MM.1S (cell line): ENCODE results near the gene LDAF1.

Experiments used
- DNase-seq: peaks from one replicate; pipeline ENCODE4 v3.0.0-alpha.2; 2015
- H2AFZ ChIP-seq: fragments of 300-600 bp; sonication (generic); 2 replicates; pipeline ENCODE4 v1.6.0; 2016; ENCODE audit warnings: antibody characterized with exemption, low read length
- H3F3A ChIP-seq: fragments of 300-600 bp; sonication (generic); 2 replicates; pipeline ENCODE4 v1.6.1; 2016; ENCODE audit warnings: mild to moderate bottlenecking, antibody characterized with exemption, low read length, moderate library complexity, mixed read lengths; ENCODE audit not compliant: insufficient read depth
- H3K27ac ChIP-seq: fragments of 300-600 bp; sonication (generic); 2 replicates; pipeline ENCODE4 v1.5.1; 2016; ENCODE audit warnings: mild to moderate bottlenecking, low read length
- H3K27me3 ChIP-seq: fragments of 300-600 bp; sonication (generic); replicated peaks from 2 replicates; pipeline ENCODE4 v1.6.0; 2016; ENCODE audit warnings: low read length; ENCODE audit not compliant: insufficient read depth
- H3K36me3 ChIP-seq: fragments of 300-600 bp; sonication (generic); replicated peaks from 2 replicates; pipeline ENCODE4 v1.6.1; 2016; ENCODE audit warnings: mild to moderate bottlenecking, low read length, mixed read lengths; ENCODE audit not compliant: insufficient read depth
- H3K4me1 ChIP-seq: fragments of 300-600 bp; sonication (generic); 2 replicates; pipeline ENCODE4 v1.6.1; 2016; ENCODE audit warnings: low read length, mixed read lengths
- H3K4me2 ChIP-seq: fragments of 300-600 bp; sonication (generic); 2 replicates; pipeline ENCODE4 v1.6.0; 2016; ENCODE audit warnings: low read depth, low read length
- H3K4me3 ChIP-seq: fragments of 300-600 bp; sonication (generic); 2 replicates; pipeline ENCODE4 v1.5.1; 2016; ENCODE audit warnings: low read length, mixed read lengths
- H3K79me2 ChIP-seq: fragments of 300-600 bp; sonication (generic); 2 replicates; pipeline ENCODE4 v1.6.1; 2016; ENCODE audit warnings: mixed run types, low read length, mixed read lengths
- H3K9ac ChIP-seq: fragments of 300-600 bp; sonication (generic); 2 replicates; pipeline ENCODE4 v1.6.1; 2016; ENCODE audit warnings: low read length, mixed read lengths
- H3K9me2 ChIP-seq: fragments of 300-600 bp; sonication (generic); replicated peaks from 2 replicates; pipeline ENCODE4 v1.6.1; 2016; ENCODE audit warnings: mild to moderate bottlenecking, low read length, mixed read lengths; ENCODE audit not compliant: insufficient read depth
- H3K9me3 ChIP-seq: fragments of 300-600 bp; sonication (generic); replicated peaks from 2 replicates; pipeline ENCODE4 v1.6.1; 2016; ENCODE audit warnings: mild to moderate bottlenecking, low read length, mixed read lengths; ENCODE audit not compliant: insufficient read depth
- H4K20me1 ChIP-seq: fragments of 300-600 bp; sonication (generic); 2 replicates; pipeline ENCODE4 v1.6.1; 2016; ENCODE audit warnings: mild to moderate bottlenecking, low read length, moderate library complexity, mixed read lengths; ENCODE audit not compliant: insufficient read depth
- EZH2 ChIP-seq: fragments of 300-600 bp; sonication (generic); optimal IDR thresholded peaks from 2 replicates; pipeline ENCODE3; 2017; ENCODE audit warnings: low read depth, mild to moderate bottlenecking, antibody characterized with exemption, low read length, mixed read lengths
- EZH2phosphoT487 ChIP-seq: fragments of 300-600 bp; sonication (generic); IDR thresholded peaks from 2 replicates; pipeline ENCODE4 v1.6.1; 2018; ENCODE audit warnings: antibody characterized with exemption, low read length
- TF ChIP-seq, protein P1 (sequence below): fragments of 300-600 bp; sonication (generic); IDR thresholded peaks from 2 replicates; pipeline ENCODE4 v1.5.1; 2016; ENCODE audit warnings: antibody characterized with exemption, low read length, mixed read lengths

LDAF1 gene

DNA sequence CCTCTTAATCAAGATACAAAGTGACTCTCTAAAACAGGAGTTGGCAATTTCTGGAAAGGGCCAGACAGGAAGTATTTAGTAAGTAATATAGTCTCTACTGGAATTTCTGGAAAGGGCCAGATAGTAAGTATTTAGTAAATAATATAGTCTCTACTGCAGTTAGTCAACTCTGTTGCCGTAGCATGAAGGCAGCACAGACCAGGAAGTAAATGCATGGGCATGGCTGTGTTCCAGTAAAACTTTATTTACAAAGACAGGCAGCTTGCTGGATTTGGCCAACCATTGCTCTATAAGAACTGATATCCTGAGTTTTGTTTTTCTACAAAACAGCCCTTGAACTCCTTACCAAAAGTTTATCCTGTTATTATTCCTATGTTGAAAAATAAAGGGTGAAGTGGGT, 16.9 kb downstream of the LDAF1 start:
- Histone ChIP-seq H3K9me2 (no peaks in the 10 kb centered on the region), H3K36me3 (no peaks in the 10 kb centered on the region), H3K4me2 (no peak overlapping the region), H3K27ac (no peak overlapping the region), H3K9me3 (no peaks in the 10 kb centered on the region), H3K4me3 (no peak overlapping the region), H2AFZ (no peak overlapping the region), H3K79me2 (no peaks in the 10 kb centered on the region), H3K27me3 (no peaks in the 10 kb centered on the region), H3K9ac (no peak overlapping the region), H3K4me1 (no peaks in the 10 kb centered on the region), H4K20me1 (no peaks in the 10 kb centered on the region), H3F3A (no peaks in the 10 kb centered on the region)
- no peak for DNase-seq
- no peak for TF ChIP-seq EZH2phosphoT487
- TF ChIP-seq, protein P1, sequence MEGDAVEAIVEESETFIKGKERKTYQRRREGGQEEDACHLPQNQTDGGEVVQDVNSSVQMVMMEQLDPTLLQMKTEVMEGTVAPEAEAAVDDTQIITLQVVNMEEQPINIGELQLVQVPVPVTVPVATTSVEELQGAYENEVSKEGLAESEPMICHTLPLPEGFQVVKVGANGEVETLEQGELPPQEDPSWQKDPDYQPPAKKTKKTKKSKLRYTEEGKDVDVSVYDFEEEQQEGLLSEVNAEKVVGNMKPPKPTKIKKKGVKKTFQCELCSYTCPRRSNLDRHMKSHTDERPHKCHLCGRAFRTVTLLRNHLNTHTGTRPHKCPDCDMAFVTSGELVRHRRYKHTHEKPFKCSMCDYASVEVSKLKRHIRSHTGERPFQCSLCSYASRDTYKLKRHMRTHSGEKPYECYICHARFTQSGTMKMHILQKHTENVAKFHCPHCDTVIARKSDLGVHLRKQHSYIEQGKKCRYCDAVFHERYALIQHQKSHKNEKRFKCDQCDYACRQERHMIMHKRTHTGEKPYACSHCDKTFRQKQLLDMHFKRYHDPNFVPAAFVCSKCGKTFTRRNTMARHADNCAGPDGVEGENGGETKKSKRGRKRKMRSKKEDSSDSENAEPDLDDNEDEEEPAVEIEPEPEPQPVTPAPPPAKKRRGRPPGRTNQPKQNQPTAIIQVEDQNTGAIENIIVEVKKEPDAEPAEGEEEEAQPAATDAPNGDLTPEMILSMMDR = no peak
- TF ChIP-seq EZH2 = no peak

DNA sequence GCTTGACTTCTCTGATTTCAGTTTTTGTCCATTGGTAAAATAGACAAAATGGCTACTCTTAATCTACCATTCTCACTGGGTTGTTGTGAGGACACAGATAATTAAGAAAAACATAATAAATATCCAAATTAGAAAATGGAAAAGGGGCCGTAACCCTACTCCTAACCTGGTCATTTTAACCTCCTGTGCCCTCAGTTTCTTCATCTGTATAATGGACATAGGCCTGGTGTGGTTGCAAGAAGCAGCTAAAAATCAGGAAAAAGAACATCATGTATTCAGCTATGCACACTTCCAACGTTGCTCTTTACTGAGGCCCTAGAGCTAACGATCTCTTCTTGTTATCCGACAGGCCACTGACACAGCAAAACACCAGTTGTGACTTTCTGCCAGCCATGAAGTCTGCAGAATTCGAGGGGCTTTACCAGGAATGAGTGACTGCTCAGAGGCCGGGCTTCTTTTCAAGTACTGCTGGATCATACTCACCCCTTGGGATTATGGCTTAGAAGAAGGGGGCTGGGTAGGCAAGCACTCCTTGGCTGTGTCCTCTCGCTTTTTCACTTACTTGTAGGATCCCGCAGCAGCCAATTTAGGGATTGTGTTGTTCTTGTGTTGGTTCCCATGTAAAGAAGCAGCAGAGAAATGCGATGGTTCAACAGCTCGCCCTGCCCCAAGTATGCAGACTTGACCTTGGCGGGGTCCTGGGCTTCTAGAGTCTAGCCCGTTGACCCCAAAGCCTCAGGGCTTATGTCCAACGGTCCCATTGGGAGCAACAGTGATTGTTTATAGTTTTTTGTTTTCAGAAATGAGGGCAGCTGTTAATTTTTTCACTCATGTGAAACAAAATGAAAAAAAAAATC, 20.9 kb downstream of the LDAF1 start:
- no peaks in the 10 kb centered on the region for H3K27me3 ChIP-seq
- no peaks in the 10 kb centered on the region for H3K36me3 ChIP-seq
- H3K79me2 ChIP-seq = no peaks in the 10 kb centered on the region
- no peak overlapping the region for H3K27ac ChIP-seq
- no peak overlapping the region for H3K4me2 ChIP-seq
- H3F3A ChIP-seq = no peaks in the 10 kb centered on the region
- H4K20me1 ChIP-seq = no peaks in the 10 kb centered on the region
- TF ChIP-seq EZH2phosphoT487 (no peak), EZH2 (no peak)
- TF ChIP-seq, protein P1 = no peak
- no peak overlapping the region for H2AFZ ChIP-seq
- DNase-seq = no peak
- no peak overlapping the region for H3K9ac ChIP-seq
- H3K4me1 ChIP-seq = no peaks in the 10 kb centered on the region
- no peak overlapping the region for H3K4me3 ChIP-seq
- H3K9me3 ChIP-seq = no peaks in the 10 kb centered on the region
- no peaks in the 10 kb centered on the region for H3K9me2 ChIP-seq

DNA sequence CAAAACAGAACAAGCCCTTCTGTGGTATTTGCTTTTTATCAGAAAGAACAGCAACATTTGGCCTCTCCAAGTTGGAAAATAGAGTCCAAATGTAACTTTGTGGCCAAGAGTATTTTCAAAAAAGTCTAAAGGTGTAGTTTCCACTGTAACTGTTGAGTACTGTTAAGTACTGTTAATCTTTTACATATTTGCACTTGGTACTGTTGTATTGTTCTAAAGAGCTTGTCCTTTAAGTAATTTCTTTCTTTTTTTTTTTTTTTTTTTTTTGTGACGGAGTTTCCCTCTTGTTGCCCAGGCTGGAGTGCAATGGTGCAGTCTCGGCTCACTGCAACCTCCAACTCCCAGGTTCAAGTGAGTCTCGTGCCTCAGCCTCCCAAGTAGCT, 21.5 kb downstream of the LDAF1 start:
- Histone ChIP-seq H3K4me1 (no peaks in the 10 kb centered on the region), H3K4me2 (no peak overlapping the region), H3K9me2 (no peaks in the 10 kb centered on the region), H4K20me1 (no peaks in the 10 kb centered on the region), H3K36me3 (no peaks in the 10 kb centered on the region), H3K27me3 (no peaks in the 10 kb centered on the region), H3K79me2 (no peaks in the 10 kb centered on the region), H3K9me3 (no peaks in the 10 kb centered on the region), H3K4me3 (no peak overlapping the region), H2AFZ (no peak overlapping the region), H3K9ac (no peak overlapping the region), H3K27ac (no peak overlapping the region), H3F3A (no peaks in the 10 kb centered on the region)
- TF ChIP-seq EZH2phosphoT487 (no peak), EZH2 (no peak)
- TF ChIP-seq, protein P1 = no peak
- no peak for DNase-seq
